SKM-1 treated with dmso at 0.1 percent for 144 hours (cell line): ENCODE results near the gene DNASE1L3.
"Not testable (repeated sequence)": the region's sequence is repeated elsewhere in the genome, so short reads cannot be mapped to it uniquely, and the experiment has no call there.

Experiments used
- DNase-seq: peaks from one replicate; lab custom pipeline; 2025; ENCODE audit not compliant: unreplicated experiment; lab: John Stamatoyannopoulos, UW

Gene DNASE1L3

GRCh38 chr3:58236527-58237237 is 25.9 kb upstream of the DNASE1L3 start:
- DNase-seq, result no peak

GRCh38 chr3:58235970-58236369 is 25.2 kb upstream of the DNASE1L3 start:
- no peak for DNase-seq

- no peak for DNase-seq
Observed at GRCh38 chr3:58234516-58234931, 23.8 kb upstream of the DNASE1L3 start.

- no peak for DNase-seq
Observed at GRCh38 chr3:58231666-58232065, 20.9 kb upstream of the DNASE1L3 start.

GRCh38 chr3:58230876-58231552 is 20.2 kb upstream of the DNASE1L3 start:
- no peak for DNase-seq

- not testable (repeated sequence) for DNase-seq
Observed at GRCh38 chr3:58227933-58228332, 17.2 kb upstream of the DNASE1L3 start.

GRCh38 chr3:58223855-58224254 is 13.1 kb upstream of the DNASE1L3 start:
- DNase-seq, result no peak

- no peak for DNase-seq
Observed at GRCh38 chr3:58222161-58222724, 11.5 kb upstream of the DNASE1L3 start.

- no peak for DNase-seq
Observed at GRCh38 chr3:58218904-58219303, 8.1 kb upstream of the DNASE1L3 start.

- DNase-seq, result peak; percentile 65
Observed at GRCh38 chr3:58217209-58217811, 6.5 kb upstream of the DNASE1L3 start.

- DNase-seq, result no peak
Observed at GRCh38 chr3:58216496-58217195, 5.9 kb upstream of the DNASE1L3 start.

GRCh38 chr3:58215317-58216025 is 4.7 kb upstream of the DNASE1L3 start:
- no peak for DNase-seq

- peak; percentile 23 for DNase-seq
Observed at GRCh38 chr3:58214484-58215316, 3.9 kb upstream of the DNASE1L3 start.

GRCh38 chr3:58209933-58210332 is 839 bp downstream of the DNASE1L3 start:
- no peak for DNase-seq

- DNase-seq, result no peak
Observed at GRCh38 chr3:58207954-58208353, 2.8 kb downstream of the DNASE1L3 start.

GRCh38 chr3:58206406-58207011 is 4.3 kb downstream of the DNASE1L3 start:
- no peak for DNase-seq

- no peak for DNase-seq
Observed at GRCh38 chr3:58205981-58206380, 4.8 kb downstream of the DNASE1L3 start.

- no peak for DNase-seq
Observed at GRCh38 chr3:58204720-58205119, 6.1 kb downstream of the DNASE1L3 start.

- no peak for DNase-seq
Observed at GRCh38 chr3:58203541-58203940, 7.2 kb downstream of the DNASE1L3 start.
